ENCODE measurements around the gene C10orf88.

- TF ChIP-seq, protein P1, sequence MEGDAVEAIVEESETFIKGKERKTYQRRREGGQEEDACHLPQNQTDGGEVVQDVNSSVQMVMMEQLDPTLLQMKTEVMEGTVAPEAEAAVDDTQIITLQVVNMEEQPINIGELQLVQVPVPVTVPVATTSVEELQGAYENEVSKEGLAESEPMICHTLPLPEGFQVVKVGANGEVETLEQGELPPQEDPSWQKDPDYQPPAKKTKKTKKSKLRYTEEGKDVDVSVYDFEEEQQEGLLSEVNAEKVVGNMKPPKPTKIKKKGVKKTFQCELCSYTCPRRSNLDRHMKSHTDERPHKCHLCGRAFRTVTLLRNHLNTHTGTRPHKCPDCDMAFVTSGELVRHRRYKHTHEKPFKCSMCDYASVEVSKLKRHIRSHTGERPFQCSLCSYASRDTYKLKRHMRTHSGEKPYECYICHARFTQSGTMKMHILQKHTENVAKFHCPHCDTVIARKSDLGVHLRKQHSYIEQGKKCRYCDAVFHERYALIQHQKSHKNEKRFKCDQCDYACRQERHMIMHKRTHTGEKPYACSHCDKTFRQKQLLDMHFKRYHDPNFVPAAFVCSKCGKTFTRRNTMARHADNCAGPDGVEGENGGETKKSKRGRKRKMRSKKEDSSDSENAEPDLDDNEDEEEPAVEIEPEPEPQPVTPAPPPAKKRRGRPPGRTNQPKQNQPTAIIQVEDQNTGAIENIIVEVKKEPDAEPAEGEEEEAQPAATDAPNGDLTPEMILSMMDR (IDR thresholded peaks at IDR 0.05), result no peak
- TF ChIP-seq POLR2A (IDR thresholded peaks at IDR 0.05) (no peak), POLR2AphosphoS5 (IDR thresholded peaks at IDR 0.05) (no peak)
Measured at GRCh38 chr10:122966879-122967278, 12.9 kb upstream of the C10orf88 start.
